PC-9 (cell line): ENCODE measurements around the gene NIPAL1. TPM values are rescaled to one million over a fixed set of nuclear protein-coding genes. Genes with fewer than 3 reads are reported as not detected.
A peak's percentile ranks its signal among the peaks of the same experiment; 100 is the strongest.

Experiments used
- BruUV-seq: library from RNA; stranded (reverse); fragments of 400-500 nt; replicated peaks from 2 replicates; lab custom pipeline; 2021; lab: Mats Ljungman, UMichigan
- CTCF ChIA-PET: fragments of 300-600 bp; sonication (Branson Sonifier 250); formaldehyde crosslinking; loops from one replicate; lab custom pipeline; 2022; ENCODE audit warnings: antibody characterized with exemption; lab: Charles Lee
- POLR2A ChIA-PET: fragments of 300-600 bp; sonication (Branson Sonifier 250); formaldehyde crosslinking; loops from one replicate; lab custom pipeline; 2022; ENCODE audit warnings: antibody characterized with exemption; ENCODE audit not compliant: unreplicated experiment; lab: Charles Lee
- DNase-seq, 2 experiments: peaks; one replicate each; pipeline versions ENCODE4 v3.0.0 to v3.0.0-alpha.2; 2015 to 2022; ENCODE audit warnings: mixed read lengths in 1 of 2
- H2AFZ ChIP-seq: fragments of 200-600 bp; sonication (generic); 2 replicates; pipeline ENCODE4 v1.8.1; 2017; ENCODE audit warnings: antibody characterized with exemption
- H3F3A ChIP-seq: fragments of 200-600 bp; sonication (generic); 2 replicates; pipeline ENCODE4 v1.8.1; 2017; ENCODE audit warnings: antibody characterized with exemption, mild to moderate bottlenecking, low read depth; ENCODE audit not compliant: insufficient read depth
- H3K27ac ChIP-seq: fragments of 200-600 bp; sonication (generic); 2 replicates; pipeline ENCODE4 v1.6.1; 2016; ENCODE audit warnings: mixed run types
- H3K27me3 ChIP-seq: fragments of 200-600 bp; sonication (generic); 2 replicates; pipeline ENCODE4 v1.6.1; 2016; ENCODE audit warnings: low read depth, mixed run types; ENCODE audit not compliant: insufficient read depth
- H3K36me3 ChIP-seq: fragments of 200-600 bp; sonication (generic); 2 replicates; pipeline ENCODE4 v1.6.1; 2016; ENCODE audit warnings: low read depth, mixed run types
- H3K4me1 ChIP-seq: fragments of 200-600 bp; sonication (generic); replicated peaks from 2 replicates; pipeline ENCODE4 v1.6.1; 2016; ENCODE audit warnings: mixed run types; ENCODE audit not compliant: insufficient read depth
- H3K4me2 ChIP-seq: fragments of 200-600 bp; sonication (generic); 2 replicates; pipeline ENCODE4 v1.6.1; 2017; ENCODE audit warnings: mixed run types
- H3K4me3 ChIP-seq: fragments of 200-600 bp; sonication (generic); 2 replicates; pipeline ENCODE4 v1.6.1; 2016; ENCODE audit warnings: mixed run types
- H3K79me2 ChIP-seq: fragments of 200-600 bp; sonication (generic); 2 replicates; pipeline ENCODE4 v1.6.1; 2017; ENCODE audit warnings: low read depth, mixed run types
- H3K9me2 ChIP-seq: fragments of 200-600 bp; sonication (generic); 2 replicates; pipeline ENCODE4 v1.8.1; 2017; ENCODE audit warnings: mild to moderate bottlenecking; ENCODE audit not compliant: insufficient read depth
- H3K9me3 ChIP-seq: fragments of 200-600 bp; sonication (generic); 2 replicates; pipeline ENCODE4 v1.8.1; 2016; ENCODE audit warnings: low read depth; ENCODE audit not compliant: insufficient read depth
- H4K20me1 ChIP-seq: fragments of 200-600 bp; sonication (generic); 2 replicates; pipeline ENCODE4 v1.8.1; 2017; ENCODE audit not compliant: insufficient read depth
- CTCF ChIP-seq: fragments of 200-600 bp; sonication (generic); conservative IDR thresholded peaks from 2 replicates; pipeline ENCODE4 v1.6.1; 2017; ENCODE audit warnings: mixed run types, antibody characterized with exemption, mild to moderate bottlenecking, moderate library complexity
- EZH2 ChIP-seq: fragments of 200-600 bp; sonication (generic); IDR thresholded peaks from 2 replicates; pipeline ENCODE4 v1.8.0; 2017; ENCODE audit warnings: antibody characterized with exemption, low read depth
- intact Hi-C: fragments of 100-400 bp; cut with micrococcal nuclease; formaldehyde crosslinking; loops from one replicate; pipeline ENCODE4 v1.10.0; 2022; ENCODE audit not compliant: unreplicated experiment
- total RNA-seq: library from RNA; stranded (reverse); gene quantifications from 2 replicates; pipeline ENCODE4 v1.2.3, GENCODE V29; 2021

Gene NIPAL1
- total RNA-seq, 1 experiment from 2014 or later, result 8.2 TPM

GRCh38 chr4:48012824-48013223 lies 3.7 kb upstream of the NIPAL1 start:
- peaks cover 24% of the 10 kb centered on the region for H3K4me1 ChIP-seq
- peaks cover 33% of the 10 kb centered on the region for H3K36me3 ChIP-seq
- TF ChIP-seq CTCF, result no peak
- TF ChIP-seq EZH2, result no peak
- no peak overlapping the region for H2AFZ ChIP-seq
- H4K20me1 ChIP-seq, result no peaks in the 10 kb centered on the region
- H3K27ac ChIP-seq, result no peak overlapping the region
- H3K79me2 ChIP-seq, result peaks cover 12% of the 10 kb centered on the region
- H3K4me2 ChIP-seq, result no peak overlapping the region
- no TSS peak for BruUV-seq
- no peak overlapping the region for H3K4me3 ChIP-seq
- H3K9me2 ChIP-seq, result no peaks in the 10 kb centered on the region
- peaks cover 26% of the 10 kb centered on the region for H3F3A ChIP-seq
- ChIA-PET POLR2A (interaction anchor here (0.6 kb wide), 1 partner anchor 316 kb away, joined by 4 read pairs; no protein-coding TSS in a partner anchor), CTCF (no interaction called here)
- no peaks in the 10 kb centered on the region for H3K27me3 ChIP-seq
- no peak for DNase-seq
- intact Hi-C loops, result loop anchor here (10.0 kb wide), 1 partner anchor 272 kb away; no protein-coding TSS in a partner anchor
- peaks cover 40% of the 10 kb centered on the region for H3K9me3 ChIP-seq

DNA sequence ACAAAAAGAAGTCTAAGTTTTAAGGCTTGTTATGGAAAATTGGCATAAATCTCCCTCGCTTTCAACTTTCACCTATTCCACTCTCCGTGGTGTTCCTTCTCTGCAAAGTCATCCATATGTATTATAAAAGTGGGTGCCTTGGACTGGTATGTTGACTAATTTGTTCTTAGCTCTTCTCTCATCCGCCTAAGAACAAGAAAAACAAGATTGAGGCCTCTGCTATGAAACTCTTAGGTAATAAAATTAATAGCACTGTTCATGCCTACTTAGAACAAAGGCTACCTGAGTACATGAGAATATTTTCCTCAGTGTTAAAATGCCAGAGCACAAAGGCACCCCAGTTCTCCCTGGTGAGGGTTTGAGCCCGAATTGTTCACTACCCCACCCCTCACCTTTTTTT lies 1.4 kb upstream of the NIPAL1 start:
- H4K20me1 ChIP-seq, result no peaks in the 10 kb centered on the region
- peak overlapping the region; percentile 92; the same call in 1 of the 2 replicates for H2AFZ ChIP-seq
- H3F3A ChIP-seq, result peaks cover 26% of the 10 kb centered on the region
- peaks cover 25% of the 10 kb centered on the region; the same call in 1 of the 2 replicates for H3K9me3 ChIP-seq
- ChIA-PET CTCF (interaction anchor here (0.7 kb wide), 1 partner anchor 29 kb away, joined by 3 read pairs; no protein-coding TSS in a partner anchor), POLR2A (no interaction called here)
- peak in 1 of 2 experiments; percentile 89 for DNase-seq
- intact Hi-C loops, result loop anchor here (5.0 to 10.0 kb wide), 2 partner anchors 127 to 270 kb away; no protein-coding TSS in a partner anchor
- H3K4me2 ChIP-seq, result peak overlapping the region; percentile 86
- H3K4me1 ChIP-seq, result peaks cover 32% of the 10 kb centered on the region
- peak overlapping the region; percentile 93 for H3K27ac ChIP-seq
- peak overlapping the region; percentile 98 for H3K4me3 ChIP-seq
- BruUV-seq, result no TSS peak
- peaks cover 19% of the 10 kb centered on the region for H3K36me3 ChIP-seq
- H3K27me3 ChIP-seq, result no peaks in the 10 kb centered on the region
- peaks cover 36% of the 10 kb centered on the region for H3K79me2 ChIP-seq
- no peak for TF ChIP-seq EZH2
- no peak for TF ChIP-seq CTCF
- no peaks in the 10 kb centered on the region for H3K9me2 ChIP-seq

GRCh38 chr4:48015678-48016077 lies 894 bp upstream of the NIPAL1 start:
- no peak for TF ChIP-seq EZH2
- no peak for TF ChIP-seq CTCF
- peak overlapping the region; percentile 92; the same call in 1 of the 2 replicates for H2AFZ ChIP-seq
- H3K9me3 ChIP-seq, result peaks cover 25% of the 10 kb centered on the region; the same call in 1 of the 2 replicates
- H3K79me2 ChIP-seq, result peaks cover 40% of the 10 kb centered on the region
- ChIA-PET CTCF (no interaction called here), POLR2A (no interaction called here)
- peaks cover 18% of the 10 kb centered on the region for H3K36me3 ChIP-seq
- H3K27me3 ChIP-seq, result no peaks in the 10 kb centered on the region
- no peaks in the 10 kb centered on the region for H3K9me2 ChIP-seq
- H4K20me1 ChIP-seq, result no peaks in the 10 kb centered on the region
- BruUV-seq, result TSS peak; percentile 48
- H3K4me1 ChIP-seq, result peaks cover 32% of the 10 kb centered on the region
- H3K27ac ChIP-seq, result peak overlapping the region; percentile 93
- H3K4me2 ChIP-seq, result peak overlapping the region; percentile 86
- H3K4me3 ChIP-seq, result peak overlapping the region; percentile 98
- peaks cover 26% of the 10 kb centered on the region for H3F3A ChIP-seq
- no peak for DNase-seq
- intact Hi-C loops, result loop anchor here (1.0 to 10.0 kb wide), 4 partner anchors 66 to 269 kb away; no protein-coding TSS in a partner anchor
